HepG2 (cell line): ENCODE results near the gene SYNPO. TPM values are rescaled to one million over a fixed set of nuclear protein-coding genes. Genes with fewer than 3 reads are reported as not detected.

Source experiments
- EED ChIP-seq: sonication (generic); formaldehyde crosslinking; IDR thresholded peaks from 2 replicates; pipeline ENCODE4 v1.5.0; 2020; ENCODE audit warnings: mild to moderate bottlenecking, missing genetic modification reagents
- FIP1L1 ChIP-seq: fragments of 200-400 bp; formaldehyde crosslinking; IDR thresholded peaks from 2 replicates; pipeline ENCODE4 v1.6.1; 2018; ENCODE audit warnings: low read depth, mild to moderate bottlenecking, low read length, moderate library complexity, borderline replicate concordance; ENCODE audit not compliant: insufficient read depth
- MTF1 ChIP-seq: sonication (generic); formaldehyde crosslinking; IDR thresholded peaks from 2 replicates; pipeline ENCODE4 v1.5.0; 2020; ENCODE audit warnings: missing genetic modification reagents
- SIN3A ChIP-seq: IDR thresholded peaks from 2 replicates; pipeline ENCODE4 v1.6.1; 2011; ENCODE audit warnings: low read depth, mild to moderate bottlenecking, control low read depth, low read length, borderline replicate concordance
- ZKSCAN8 ChIP-seq: IDR thresholded peaks from 2 replicates; pipeline ENCODE4 v1.6.1; 2016; ENCODE audit warnings: borderline replicate concordance, missing genetic modification reagents, missing compliant biosample characterization
- polyA plus RNA-seq, 8 experiments: library from polyadenylated mRNA; depleted of rRNA in 3 of 8; stranded (reverse) in 7 of 8; unstranded in 1 of 8; fragments of >200 nt; fragmentation: Illumina TruSeq in 4 of 8; extraction: Trizol in 4 of 8; gene quantifications; 2 replicates each; pipeline versions ENCODE4 v1.2.1 to v1.2.3, GENCODE V29; 2011 to 2016; ENCODE audit warnings: low read depth in 4 of 8, missing spikeins in 1 of 8, mixed read lengths in 1 of 8; ENCODE audit not compliant: insufficient read depth in 1 of 8
- total RNA-seq, 5 experiments: library from RNA; depleted of rRNA; stranded (reverse); fragments of >200 nt; fragmentation: Illumina TruSeq; extraction: Trizol; gene quantifications; 2 replicates each; pipeline ENCODE4 v1.2.3, GENCODE V29; 2016; ENCODE audit warnings: low read depth in 1 of 5
- TF ChIP-seq, protein P1 (sequence below): sonication (generic); formaldehyde crosslinking; IDR thresholded peaks from 2 replicates; pipeline ENCODE4 v1.5.1; 2020; ENCODE audit warnings: mild to moderate bottlenecking, missing genetic modification reagents, moderate library complexity
- TF ChIP-seq, protein P2 (sequence below): sonication (generic); formaldehyde crosslinking; IDR thresholded peaks from 2 replicates; pipeline ENCODE4 v1.8.0; 2022; ENCODE audit warnings: missing genetic modification reagents, mild to moderate bottlenecking, moderate library complexity, borderline replicate concordance

Gene SYNPO
- total and polyA plus RNA-seq, 2 of the 13 experiments (the other 11 are each of a cell fraction or from before 2014, with no cell fraction given): 0.09 to 0.30 TPM

DNA sequence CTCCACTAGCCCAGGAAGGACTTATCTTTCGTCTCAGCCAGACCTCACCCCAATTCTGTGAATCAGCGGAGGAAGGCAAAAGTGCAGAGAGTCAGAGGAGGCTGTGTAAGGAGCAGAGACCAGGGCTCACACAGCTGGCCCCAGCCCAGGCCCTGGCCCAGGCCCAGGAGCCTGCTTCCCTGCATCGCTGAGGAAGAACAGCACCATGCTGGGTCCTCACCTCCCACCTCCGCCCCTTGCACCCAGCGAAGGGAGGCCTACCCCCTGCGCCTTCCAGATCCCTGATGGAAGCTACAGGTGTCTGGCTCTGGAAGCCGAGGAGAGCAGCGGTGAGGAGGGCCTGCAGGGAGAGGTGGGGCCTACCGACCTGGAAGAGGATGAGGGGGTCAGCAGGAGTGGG is 22.3 kb upstream of the SYNPO start (continued):
- TF ChIP-seq, protein P1, sequence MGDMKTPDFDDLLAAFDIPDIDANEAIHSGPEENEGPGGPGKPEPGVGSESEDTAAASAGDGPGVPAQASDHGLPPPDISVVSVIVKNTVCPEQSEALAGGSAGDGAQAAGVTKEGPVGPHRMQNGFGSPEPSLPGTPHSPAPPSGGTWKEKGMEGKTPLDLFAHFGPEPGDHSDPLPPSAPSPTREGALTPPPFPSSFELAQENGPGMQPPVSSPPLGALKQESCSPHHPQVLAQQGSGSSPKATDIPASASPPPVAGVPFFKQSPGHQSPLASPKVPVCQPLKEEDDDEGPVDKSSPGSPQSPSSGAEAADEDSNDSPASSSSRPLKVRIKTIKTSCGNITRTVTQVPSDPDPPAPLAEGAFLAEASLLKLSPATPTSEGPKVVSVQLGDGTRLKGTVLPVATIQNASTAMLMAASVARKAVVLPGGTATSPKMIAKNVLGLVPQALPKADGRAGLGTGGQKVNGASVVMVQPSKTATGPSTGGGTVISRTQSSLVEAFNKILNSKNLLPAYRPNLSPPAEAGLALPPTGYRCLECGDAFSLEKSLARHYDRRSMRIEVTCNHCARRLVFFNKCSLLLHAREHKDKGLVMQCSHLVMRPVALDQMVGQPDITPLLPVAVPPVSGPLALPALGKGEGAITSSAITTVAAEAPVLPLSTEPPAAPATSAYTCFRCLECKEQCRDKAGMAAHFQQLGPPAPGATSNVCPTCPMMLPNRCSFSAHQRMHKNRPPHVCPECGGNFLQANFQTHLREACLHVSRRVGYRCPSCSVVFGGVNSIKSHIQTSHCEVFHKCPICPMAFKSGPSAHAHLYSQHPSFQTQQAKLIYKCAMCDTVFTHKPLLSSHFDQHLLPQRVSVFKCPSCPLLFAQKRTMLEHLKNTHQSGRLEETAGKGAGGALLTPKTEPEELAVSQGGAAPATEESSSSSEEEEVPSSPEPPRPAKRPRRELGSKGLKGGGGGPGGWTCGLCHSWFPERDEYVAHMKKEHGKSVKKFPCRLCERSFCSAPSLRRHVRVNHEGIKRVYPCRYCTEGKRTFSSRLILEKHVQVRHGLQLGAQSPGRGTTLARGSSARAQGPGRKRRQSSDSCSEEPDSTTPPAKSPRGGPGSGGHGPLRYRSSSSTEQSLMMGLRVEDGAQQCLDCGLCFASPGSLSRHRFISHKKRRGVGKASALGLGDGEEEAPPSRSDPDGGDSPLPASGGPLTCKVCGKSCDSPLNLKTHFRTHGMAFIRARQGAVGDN (CRISPR knock-in tag): no peak
- TF ChIP-seq ZKSCAN8 (CRISPR knock-in tag) (no peak), MTF1 (CRISPR knock-in tag) (no peak), EED (no peak), SIN3A (no peak), FIP1L1 (no peak)
- TF ChIP-seq, protein P2, sequence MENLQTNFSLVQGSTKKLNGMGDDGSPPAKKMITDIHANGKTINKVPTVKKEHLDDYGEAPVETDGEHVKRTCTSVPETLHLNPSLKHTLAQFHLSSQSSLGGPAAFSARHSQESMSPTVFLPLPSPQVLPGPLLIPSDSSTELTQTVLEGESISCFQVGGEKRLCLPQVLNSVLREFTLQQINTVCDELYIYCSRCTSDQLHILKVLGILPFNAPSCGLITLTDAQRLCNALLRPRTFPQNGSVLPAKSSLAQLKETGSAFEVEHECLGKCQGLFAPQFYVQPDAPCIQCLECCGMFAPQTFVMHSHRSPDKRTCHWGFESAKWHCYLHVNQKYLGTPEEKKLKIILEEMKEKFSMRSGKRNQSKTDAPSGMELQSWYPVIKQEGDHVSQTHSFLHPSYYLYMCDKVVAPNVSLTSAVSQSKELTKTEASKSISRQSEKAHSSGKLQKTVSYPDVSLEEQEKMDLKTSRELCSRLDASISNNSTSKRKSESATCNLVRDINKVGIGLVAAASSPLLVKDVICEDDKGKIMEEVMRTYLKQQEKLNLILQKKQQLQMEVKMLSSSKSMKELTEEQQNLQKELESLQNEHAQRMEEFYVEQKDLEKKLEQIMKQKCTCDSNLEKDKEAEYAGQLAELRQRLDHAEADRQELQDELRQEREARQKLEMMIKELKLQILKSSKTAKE (CRISPR knock-in tag): no peak
